NT2/D1 (cell line): Measurements from ENCODE around the gene KISS1R.

Experiments
- YY1 ChIP-seq: IDR thresholded peaks from 2 replicates; pipeline ENCODE4 v1.6.1; 2011; ENCODE audit not compliant: insufficient read length, insufficient read depth
- ZNF274 ChIP-seq: IDR thresholded peaks from 2 replicates; pipeline ENCODE4 v1.6.1; 2011; ENCODE audit warnings: mild to moderate bottlenecking, low read depth, low read length

DNA sequence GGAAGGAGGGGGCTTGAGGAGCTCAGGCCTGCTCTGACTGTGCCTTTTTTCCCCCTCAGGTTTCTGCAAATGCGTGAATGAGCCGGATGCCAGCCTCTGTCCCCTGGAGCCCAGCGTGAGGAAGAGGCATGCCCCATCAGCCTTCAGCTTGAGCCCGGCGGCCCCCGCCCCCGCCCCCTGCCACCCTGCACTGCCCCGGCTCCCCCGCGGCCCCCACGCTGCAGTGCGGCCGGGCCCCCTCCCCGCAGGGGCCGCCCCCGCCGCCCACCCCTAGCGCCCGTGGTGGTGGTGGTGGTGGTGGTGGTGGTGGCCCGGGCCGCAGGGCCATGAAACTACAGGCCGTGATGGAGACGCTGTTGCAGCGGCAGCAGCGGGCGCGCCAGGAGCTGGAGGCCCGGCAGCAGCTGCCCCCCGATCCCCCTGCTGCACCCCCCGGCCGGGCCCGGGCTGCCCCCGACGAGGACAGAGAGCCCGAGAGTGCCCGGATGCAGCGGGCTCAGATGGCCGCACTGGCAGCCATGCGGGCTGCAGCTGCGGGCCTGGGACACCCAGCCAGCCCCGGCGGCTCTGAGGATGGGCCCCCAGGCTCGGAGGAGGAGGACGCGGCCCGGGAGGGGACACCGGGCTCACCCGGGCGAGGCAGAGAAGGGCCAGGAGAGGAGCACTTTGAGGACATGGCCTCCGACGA lies 12.2 kb downstream of the KISS1R start:
- TF ChIP-seq YY1 (no peak), ZNF274 (no peak)
